Fibroblast of lung (primary cell): Measurements from ENCODE around the gene COBL.

Experiments
- CTCF ChIP-seq, 2 donors: IDR thresholded peaks in 1 of 2; conservative IDR thresholded peaks in 1 of 2; 1 replicate in 1 of 2; 2 replicates in 1 of 2; pipeline ENCODE4 v1.5.1; 2011 to 2012; ENCODE audit warnings: low read length in 2 of 2, control low read depth in 1 of 2, inconsistent platforms in 1 of 2, low read depth in 1 of 2, mild to moderate bottlenecking in 1 of 2
- EZH2 ChIP-seq: IDR thresholded peaks from 2 replicates; pipeline ENCODE4 v1.5.1; 2012; ENCODE audit warnings: low read length, control low read depth, mild to moderate bottlenecking; ENCODE audit errors: missing control alignments

GRCh38 chr7:51255036-51255435 is 61.6 kb downstream of the COBL start:
- TF ChIP-seq CTCF (conservative IDR thresholded peaks at IDR 0.05 in 1 of 2, IDR thresholded peaks at IDR 0.05 in 1 of 2; ENCODE audit: low read depth in 1 of 2, low read length in 2 of 2) (no peak), EZH2 (no peak)
